Measurements from ENCODE around the gene PRELID1. TPM values are rescaled to one million over a fixed set of nuclear protein-coding genes. Genes with fewer than 3 reads are reported as not detected.

PRELID1 gene
- total RNA-seq, 5 donors from 2014 or later (not counting 1 experiment from before 2014, with no cell fraction given) = 52.0 to 84.9 (median 74.5) TPM

- Mint-ChIP-seq H3K36me3 (peaks cover 56% of the 10 kb centered on the region), H3K27me3 (no peaks in the 10 kb centered on the region), H3K27ac (peak overlapping the region in 1 of 2 donors; percentile 61), H3K4me1 (peaks cover 0 to 4% (median 2%) of the 10 kb centered on the region in 3 donors), H3K9me3 (no peaks in the 10 kb centered on the region), H3K4me3 (no peak overlapping the region)
- Histone ChIP-seq H3K9me3 (no peaks in the 10 kb centered on the region), H3K27me3 (replicated peaks in 1 of 2; ENCODE audit: control insufficient read depth in 2 of 2, extremely low read depth in 1 of 2, insufficient read depth in 2 of 2, low read length in 1 of 2) (no peaks in the 10 kb centered on the region), H3K4me1 (ENCODE audit: control insufficient read depth in 1 of 2, extremely low read depth in 1 of 2, insufficient read depth in 2 of 2, low read length in 2 of 2) (no peaks in the 10 kb centered on the region), H3K36me3 (ENCODE audit: control insufficient read depth in 2 of 2, extremely low read depth in 1 of 2, insufficient read depth in 1 of 2, low read length in 1 of 2) (peaks cover 17 to 69% of the 10 kb centered on the region in 2 donors), H3K27ac (ENCODE audit: low read length) (no peak overlapping the region), H3K4me3 (ENCODE audit: control insufficient read depth in 1 of 2, extremely low read depth in 1 of 2, low read length in 1 of 2) (no peak overlapping the region)
- DNase-seq (no peak), ATAC-seq (replicated peaks in 1 of 4) (no peak)
- POLR2A ChIA-PET = no interaction called here
- CTCF ChIA-PET = no interaction called here
- WGBS (ENCODE audit: insufficient coverage) = no CpG with 5 or more reads among the region's 1 CpG
These were observed 26.7 kb upstream of the PRELID1 start for GRCh38 chr5:177276886-177277285.

- Histone ChIP-seq H3K36me3 (ENCODE audit: control insufficient read depth in 2 of 2, extremely low read depth in 1 of 2, insufficient read depth in 1 of 2, low read length in 1 of 2) (peaks cover 8 to 78% of the 10 kb centered on the region in 2 donors), H3K27ac (ENCODE audit: low read length) (no peak overlapping the region), H3K4me1 (ENCODE audit: control insufficient read depth in 1 of 2, extremely low read depth in 1 of 2, insufficient read depth in 2 of 2, low read length in 2 of 2) (no peaks in the 10 kb centered on the region), H3K4me3 (ENCODE audit: control insufficient read depth in 1 of 2, extremely low read depth in 1 of 2, low read length in 1 of 2) (no peak overlapping the region), H3K9me3 (no peaks in the 10 kb centered on the region), H3K27me3 (replicated peaks in 1 of 2; ENCODE audit: control insufficient read depth in 2 of 2, extremely low read depth in 1 of 2, insufficient read depth in 2 of 2, low read length in 1 of 2) (no peaks in the 10 kb centered on the region)
- CTCF ChIA-PET = no interaction called here
- POLR2A ChIA-PET = no interaction called here
- Mint-ChIP-seq H3K27ac (no peak overlapping the region), H3K9me3 (no peaks in the 10 kb centered on the region), H3K4me1 (peaks cover 0 to 4% (median 0%) of the 10 kb centered on the region in 3 donors), H3K36me3 (peaks cover 45% of the 10 kb centered on the region), H3K4me3 (no peak overlapping the region), H3K27me3 (no peaks in the 10 kb centered on the region)
- no peak for DNase-seq
- 100% methylated on average over 1 of the region's 2 CpGs for WGBS (ENCODE audit: insufficient coverage)
- no peak for ATAC-seq (replicated peaks in 1 of 4)
These were observed 15.4 kb upstream of the PRELID1 start for GRCh38 chr5:177288191-177288590.

GRCh38 chr5:177290816-177291596 is 12.6 kb upstream of the PRELID1 start:
- peaks cover 10 to 19% (median 14%) of the 10 kb centered on the region in 3 donors for H3K4me1 Mint-ChIP-seq
- no peak overlapping the region for H3K4me3 Mint-ChIP-seq
- WGBS (ENCODE audit: insufficient coverage) = 100% methylated on average over 2 of the region's 12 CpGs
- CTCF ChIA-PET = no interaction called here
- DNase-seq = no peak
- Histone ChIP-seq H3K4me3 (ENCODE audit: control insufficient read depth in 1 of 2, extremely low read depth in 1 of 2, low read length in 1 of 2) (no peak overlapping the region), H3K27me3 (replicated peaks in 1 of 2; ENCODE audit: control insufficient read depth in 2 of 2, extremely low read depth in 1 of 2, insufficient read depth in 2 of 2, low read length in 1 of 2) (no peaks in the 10 kb centered on the region), H3K9me3 (no peaks in the 10 kb centered on the region), H3K36me3 (ENCODE audit: control insufficient read depth in 2 of 2, extremely low read depth in 1 of 2, insufficient read depth in 1 of 2, low read length in 1 of 2) (peaks cover 14 to 81% of the 10 kb centered on the region in 2 donors), H3K4me1 (ENCODE audit: control insufficient read depth in 1 of 2, extremely low read depth in 1 of 2, insufficient read depth in 2 of 2, low read length in 2 of 2) (peaks cover 6 to 7% of the 10 kb centered on the region in 2 experiments), H3K27ac (ENCODE audit: low read length) (no peak overlapping the region)
- POLR2A ChIA-PET = no interaction called here
- no peaks in the 10 kb centered on the region for H3K9me3 Mint-ChIP-seq
- no peak for ATAC-seq (replicated peaks in 1 of 4)
- H3K27me3 Mint-ChIP-seq = no peaks in the 10 kb centered on the region
- peaks cover 52% of the 10 kb centered on the region for H3K36me3 Mint-ChIP-seq
- H3K27ac Mint-ChIP-seq = peak overlapping the region in 1 of 2 donors; percentile 66

- ATAC-seq (replicated peaks in 1 of 4) (no peak), DNase-seq (no peak)
- ChIA-PET CTCF (no interaction called here), POLR2A (no interaction called here)
- Histone ChIP-seq H3K27ac (ENCODE audit: low read length) (no peak overlapping the region), H3K4me1 (ENCODE audit: control insufficient read depth in 1 of 2, extremely low read depth in 1 of 2, insufficient read depth in 2 of 2, low read length in 2 of 2) (peaks cover 11 to 14% of the 10 kb centered on the region in 2 experiments), H3K9me3 (no peaks in the 10 kb centered on the region), H3K27me3 (replicated peaks in 1 of 2; ENCODE audit: control insufficient read depth in 2 of 2, extremely low read depth in 1 of 2, insufficient read depth in 2 of 2, low read length in 1 of 2) (no peaks in the 10 kb centered on the region), H3K36me3 (ENCODE audit: control insufficient read depth in 2 of 2, extremely low read depth in 1 of 2, insufficient read depth in 1 of 2, low read length in 1 of 2) (peaks cover 14 to 78% of the 10 kb centered on the region in 2 donors), H3K4me3 (ENCODE audit: control insufficient read depth in 1 of 2, extremely low read depth in 1 of 2, low read length in 1 of 2) (no peak overlapping the region)
- Mint-ChIP-seq H3K4me3 (no peak overlapping the region), H3K27me3 (no peaks in the 10 kb centered on the region), H3K9me3 (no peaks in the 10 kb centered on the region), H3K27ac (no peak overlapping the region), H3K4me1 (peaks cover 17 to 26% (median 21%) of the 10 kb centered on the region in 3 donors), H3K36me3 (peaks cover 53% of the 10 kb centered on the region)
- WGBS (ENCODE audit: insufficient coverage) = 93% methylated on average over 5 of the region's 7 CpGs
These were observed 11.9 kb upstream of the PRELID1 start for GRCh38 chr5:177291735-177292134.

GRCh38 chr5:177293819-177294581 is 9.6 kb upstream of the PRELID1 start:
- ATAC-seq (replicated peaks in 1 of 4) = no peak
- CTCF ChIA-PET = interaction anchor here in 1 of 2 donors (0.6 kb wide), 1 partner anchor 22 kb away, joined by 4 read pairs; no protein-coding TSS in a partner anchor
- no peaks in the 10 kb centered on the region for H3K9me3 Mint-ChIP-seq
- peaks cover 27 to 35% (median 31%) of the 10 kb centered on the region in 3 donors for H3K4me1 Mint-ChIP-seq
- Histone ChIP-seq H3K36me3 (ENCODE audit: control insufficient read depth in 2 of 2, extremely low read depth in 1 of 2, insufficient read depth in 1 of 2, low read length in 1 of 2) (peaks cover 14 to 66% of the 10 kb centered on the region in 2 donors), H3K27me3 (replicated peaks in 1 of 2; ENCODE audit: control insufficient read depth in 2 of 2, extremely low read depth in 1 of 2, insufficient read depth in 2 of 2, low read length in 1 of 2) (no peaks in the 10 kb centered on the region), H3K4me1 (ENCODE audit: control insufficient read depth in 1 of 2, extremely low read depth in 1 of 2, insufficient read depth in 2 of 2, low read length in 2 of 2) (peaks cover 12 to 18% of the 10 kb centered on the region in 2 experiments), H3K9me3 (no peaks in the 10 kb centered on the region), H3K4me3 (ENCODE audit: control insufficient read depth in 1 of 2, extremely low read depth in 1 of 2, low read length in 1 of 2) (no peak overlapping the region), H3K27ac (ENCODE audit: low read length) (no peak overlapping the region)
- no peak overlapping the region for H3K4me3 Mint-ChIP-seq
- WGBS (ENCODE audit: insufficient coverage) = 97% methylated on average over 10 of the region's 12 CpGs
- POLR2A ChIA-PET = no interaction called here
- DNase-seq = no peak
- peak overlapping the region; percentile 16 to 43 for H3K27ac Mint-ChIP-seq
- peaks cover 50% of the 10 kb centered on the region for H3K36me3 Mint-ChIP-seq
- H3K27me3 Mint-ChIP-seq = no peaks in the 10 kb centered on the region

GRCh38 chr5:177294632-177295031 is 9.0 kb upstream of the PRELID1 start:
- H3K36me3 ChIP-seq (ENCODE audit: control insufficient read depth in 2 of 2, extremely low read depth in 1 of 2, insufficient read depth in 1 of 2, low read length in 1 of 2) = peaks cover 14 to 61% of the 10 kb centered on the region in 2 donors
- DNase-seq (no peak), ATAC-seq (replicated peaks in 1 of 4) (no peak)
- H3K4me1 Mint-ChIP-seq = peaks cover 34 to 42% (median 38%) of the 10 kb centered on the region in 3 donors
- no peaks in the 10 kb centered on the region for H3K27me3 ChIP-seq (replicated peaks in 1 of 2; ENCODE audit: control insufficient read depth in 2 of 2, extremely low read depth in 1 of 2, insufficient read depth in 2 of 2, low read length in 1 of 2)
- H3K36me3 Mint-ChIP-seq = peaks cover 46% of the 10 kb centered on the region
- no peaks in the 10 kb centered on the region for H3K27me3 Mint-ChIP-seq
- H3K4me3 Mint-ChIP-seq = no peak overlapping the region
- ChIA-PET POLR2A (no interaction called here), CTCF (interaction anchor here in 1 of 2 donors (0.6 kb wide), 1 partner anchor 21 kb away, joined by 4 read pairs; no protein-coding TSS in a partner anchor)
- no peaks in the 10 kb centered on the region for H3K9me3 Mint-ChIP-seq
- H3K4me3 ChIP-seq (ENCODE audit: control insufficient read depth in 1 of 2, extremely low read depth in 1 of 2, low read length in 1 of 2) = no peak overlapping the region
- H3K27ac ChIP-seq (ENCODE audit: low read length) = no peak overlapping the region
- H3K9me3 ChIP-seq = no peaks in the 10 kb centered on the region
- peaks cover 12 to 24% of the 10 kb centered on the region in 2 experiments for H3K4me1 ChIP-seq (ENCODE audit: control insufficient read depth in 1 of 2, extremely low read depth in 1 of 2, insufficient read depth in 2 of 2, low read length in 2 of 2)
- peak overlapping the region; percentile 43 to 86 for H3K27ac Mint-ChIP-seq
- 100% methylated on average over 3 of the region's 3 CpGs for WGBS (ENCODE audit: insufficient coverage)
